SK-N-SH (cell line): ENCODE data around the gene ZNF296. TPM values are rescaled to one million over a fixed set of nuclear protein-coding genes. Genes with fewer than 3 reads are reported as not detected.
A peak's percentile ranks its signal among the peaks of the same experiment; 100 is the strongest.

Experiments used
- CTCF ChIA-PET: fragments of 300-600, 350-600 bp; formaldehyde crosslinking; extraction: SDS; loops from one replicate; lab custom pipeline; 2021; lab: Yijun Ruan, JAX
- POLR2A ChIA-PET: fragments of 350-600 bp; sonication (Branson Sonifier 250); formaldehyde crosslinking; extraction: SDS; loops from one replicate; lab custom pipeline; 2020; ENCODE audit warnings: antibody characterized with exemption, inconsistent platforms; lab: Yijun Ruan, JAX
- DNase-seq: peaks from one replicate; pipeline ENCODE4 v3.0.0; 2012
- H2AFZ ChIP-seq: fragments of 200-600 bp; sonication (generic); 2 replicates; pipeline ENCODE4 v1.8.1; 2016; ENCODE audit warnings: antibody characterized with exemption, mild to moderate bottlenecking, low read depth
- H3F3A ChIP-seq: fragments of 200-600 bp; sonication (generic); replicated peaks from 2 replicates; pipeline ENCODE3; 2016; ENCODE audit warnings: antibody characterized with exemption, mild to moderate bottlenecking; ENCODE audit not compliant: insufficient read depth
- H3K27ac ChIP-seq, 2 experiments: fragments of 200-500 bp in 1 of 2; fragments of 200-600 bp in 1 of 2; sonication (Bioruptor generic) in 1 of 2; sonication (generic), shearing (Covaris generic) in 1 of 2; 2 replicates each; pipeline versions ENCODE4 v1.5.1 to v1.6.1; 2014 to 2016; ENCODE audit warnings: low read depth in 2 of 2, inconsistent platforms in 1 of 2, low read length in 1 of 2, mild to moderate bottlenecking in 1 of 2, mixed read lengths in 1 of 2
- H3K27me3 ChIP-seq: fragments of 200-600 bp; sonication (generic), shearing (Covaris generic); 2 replicates; pipeline ENCODE4 v1.6.1; 2016; ENCODE audit warnings: mixed run types; ENCODE audit not compliant: insufficient read depth
- H3K36me3 ChIP-seq, 2 experiments: fragments of 200-500 bp in 1 of 2; fragments of 200-600 bp in 1 of 2; sonication (Bioruptor generic) in 1 of 2; sonication (generic) in 1 of 2; replicated peaks in 1 of 2; 2 replicates each; pipeline versions ENCODE3 to v1.5.1; 2014 to 2016; ENCODE audit warnings: low read length in 1 of 2, mild to moderate bottlenecking in 1 of 2; ENCODE audit not compliant: insufficient read depth in 2 of 2, control insufficient read depth in 1 of 2
- H3K4me1 ChIP-seq, 2 experiments: fragments of 200-500 bp in 1 of 2; fragments of 200-600 bp in 1 of 2; sonication (Bioruptor generic) in 1 of 2; sonication (generic), shearing (Covaris generic) in 1 of 2; 2 replicates each; pipeline versions ENCODE4 v1.5.1 to v1.6.1; 2014 to 2016; ENCODE audit warnings: low read depth in 1 of 2, low read length in 1 of 2, mixed run types in 1 of 2; ENCODE audit not compliant: insufficient read depth in 2 of 2, control insufficient read depth in 1 of 2
- H3K4me2 ChIP-seq: fragments of 200-600 bp; sonication (generic), shearing (Covaris generic); 2 replicates; pipeline ENCODE4 v1.6.1; 2017; ENCODE audit warnings: mixed run types
- H3K4me3 ChIP-seq, 2 experiments: fragments of 200-500 bp in 1 of 2; fragments of 200-600 bp in 1 of 2; sonication (Bioruptor generic) in 1 of 2; sonication (generic), shearing (Covaris generic) in 1 of 2; 2 replicates each; pipeline versions ENCODE4 v1.5.1 to v1.8.1; 2014 to 2016; ENCODE audit warnings: low read depth in 2 of 2, inconsistent platforms in 1 of 2, low read length in 1 of 2, mild to moderate bottlenecking in 1 of 2, mixed read lengths in 1 of 2, moderate library complexity in 1 of 2
- H3K79me2 ChIP-seq: fragments of 200-600 bp; sonication (generic); 2 replicates; pipeline ENCODE4 v1.8.1; 2017; ENCODE audit warnings: mild to moderate bottlenecking; ENCODE audit not compliant: insufficient read depth
- H3K9ac ChIP-seq: fragments of 200-600 bp; sonication (generic); 2 replicates; pipeline ENCODE4 v1.6.1; 2017; ENCODE audit warnings: mixed run types
- H3K9me2 ChIP-seq: fragments of 200-600 bp; sonication (generic); 2 replicates; pipeline ENCODE4 v1.6.1; 2017; ENCODE audit warnings: mixed run types
- H3K9me3 ChIP-seq: fragments of 200-600 bp; sonication (generic); 2 replicates; pipeline ENCODE4 v1.6.1; 2017; ENCODE audit warnings: mixed run types, mild to moderate bottlenecking, moderate library complexity
- H4K20me1 ChIP-seq: fragments of 200-600 bp; sonication (generic); 2 replicates; pipeline ENCODE4 v1.6.1; 2017; ENCODE audit warnings: mild to moderate bottlenecking, mixed run types; ENCODE audit not compliant: insufficient read depth
- CHD2 ChIP-seq: fragments of 150-350 bp; IDR thresholded peaks from 2 replicates; pipeline ENCODE4 v1.6.1; 2018; ENCODE audit warnings: low read length; ENCODE audit not compliant: partially characterized antibody
- CTCF ChIP-seq: fragments of 200-600 bp; sonication (generic); IDR thresholded peaks from 2 replicates; pipeline ENCODE4 v1.6.1; 2017; ENCODE audit warnings: antibody characterized with exemption, mild to moderate bottlenecking, moderate library complexity
- EP300 ChIP-seq, 2 experiments: IDR thresholded peaks; 2 replicates each; pipeline versions ENCODE4 v1.4.0 to v1.6.1; 2012; ENCODE audit warnings: borderline replicate concordance in 1 of 2, low read depth in 1 of 2, low read length in 1 of 2
- FOSL2 ChIP-seq: IDR thresholded peaks from 2 replicates; pipeline ENCODE4 v1.4.0; 2012; ENCODE audit warnings: low read depth, mild to moderate bottlenecking, moderate library complexity, borderline replicate concordance
- FOXJ3 ChIP-seq: sonication (generic); formaldehyde crosslinking; IDR thresholded peaks from 2 replicates; pipeline ENCODE4 v1.5.1; 2020; ENCODE audit warnings: mild to moderate bottlenecking, missing genetic modification reagents
- FOXM1 ChIP-seq: IDR thresholded peaks from 2 replicates; pipeline ENCODE4 v1.4.0; 2012; ENCODE audit warnings: low read depth, mild to moderate bottlenecking
- JUND ChIP-seq: IDR thresholded peaks from 2 replicates; pipeline ENCODE4 v1.4.0; 2012
- NRF1 ChIP-seq: IDR thresholded peaks from 2 replicates; pipeline ENCODE4 v1.6.1; 2012; ENCODE audit warnings: low read depth, mild to moderate bottlenecking, low read length
- PBX3 ChIP-seq: IDR thresholded peaks from 2 replicates; pipeline ENCODE4; 2012
- POLR2AphosphoS5 ChIP-seq: IDR thresholded peaks from 2 replicates; pipeline ENCODE4 v1.6.1; 2012; ENCODE audit warnings: low read depth, low read length
- RAD21 ChIP-seq: IDR thresholded peaks from 2 replicates; pipeline ENCODE4 v1.6.1; 2012; ENCODE audit warnings: mild to moderate bottlenecking, low read length
- REST ChIP-seq: IDR thresholded peaks from 2 replicates; pipeline ENCODE4 v1.6.1; 2012; ENCODE audit warnings: mild to moderate bottlenecking, low read depth, low read length, moderate library complexity
- SIN3A ChIP-seq: IDR thresholded peaks from 2 replicates; pipeline ENCODE4 v1.6.1; 2012; ENCODE audit warnings: low read depth, mild to moderate bottlenecking, low read length, moderate library complexity, borderline replicate concordance
- SMC3 ChIP-seq: IDR thresholded peaks from 2 replicates; pipeline ENCODE4 v1.6.1; 2012; ENCODE audit warnings: low read depth, low read length, improper control_type of control experiment
- TCF12 ChIP-seq: IDR thresholded peaks from 2 replicates; pipeline ENCODE4 v1.4.0; 2012
- TEAD4 ChIP-seq: IDR thresholded peaks from 2 replicates; pipeline ENCODE4 v1.4.0; 2012; ENCODE audit warnings: mild to moderate bottlenecking, borderline replicate concordance; ENCODE audit not compliant: insufficient read depth
- YY1 ChIP-seq: IDR thresholded peaks from 2 replicates; pipeline ENCODE4 v1.4.0; 2012; ENCODE audit warnings: low read depth, mild to moderate bottlenecking
- WGBS: methylation state at CpG from one replicate; pipeline ENCODE4 v1.1.6; 2017; ENCODE audit warnings: low lambda C conversion rate; 5-methylcytosine and 5-hydroxymethylcytosine counted together
- polyA plus RNA-seq, 3 experiments: library from polyadenylated mRNA; depleted of rRNA; stranded (reverse); fragments of >200 nt; gene quantifications; 2 replicates each; pipeline ENCODE4 v1.2.3, GENCODE V29; 2012

The ZNF296 gene
- polyA plus RNA-seq, 1 of the 3 experiments (the other 2 are of a cell fraction) = 0.21 TPM

- no peak overlapping the region for H2AFZ ChIP-seq
- H3F3A ChIP-seq = no peaks in the 10 kb centered on the region
- H3K27ac ChIP-seq = no peak overlapping the region
- peaks cover 0 to 9% of the 10 kb centered on the region in 2 experiments; a peak in 1 of 4 replicates for H3K4me1 ChIP-seq
- peaks cover 67% of the 10 kb centered on the region for H3K79me2 ChIP-seq
- H3K4me3 ChIP-seq = no peak overlapping the region
- 95% methylated on average over 5 of the region's 5 CpGs for WGBS
- no peaks in the 10 kb centered on the region for H3K9me3 ChIP-seq
- H3K4me2 ChIP-seq = no peak overlapping the region
- TF ChIP-seq REST = no peak
- no peak for TF ChIP-seq FOXM1
- TF ChIP-seq JUND = no peak
- TF ChIP-seq EP300 (IDR thresholded peaks at IDR 0.05; ENCODE audit: borderline replicate concordance in 1 of 2, low read depth in 1 of 2, low read length in 1 of 2) = no peak
- no peak for TF ChIP-seq POLR2AphosphoS5
- ChIA-PET POLR2A (no interaction called here), CTCF (no interaction called here)
- no peak overlapping the region for H3K9ac ChIP-seq
- no peaks in the 10 kb centered on the region for H3K9me2 ChIP-seq
- H3K36me3 ChIP-seq = peaks cover 3 to 11% of the 10 kb centered on the region in 2 experiments
- H3K27me3 ChIP-seq = no peaks in the 10 kb centered on the region
- H4K20me1 ChIP-seq = no peaks in the 10 kb centered on the region
- no peak for DNase-seq
These were observed 5.9 kb upstream of the ZNF296 start for GRCh38 chr19:45082170-45082569.

GRCh38 chr19:45079911-45080370 lies 3.7 kb upstream of the ZNF296 start:
- Histone ChIP-seq H3K9me2 (no peaks in the 10 kb centered on the region), H3K4me1 (peaks cover 0 to 9% of the 10 kb centered on the region in 2 experiments; a peak in 1 of 4 replicates), H3K27me3 (no peaks in the 10 kb centered on the region), H3F3A (peaks cover 4% of the 10 kb centered on the region), H3K4me2 (peak overlapping the region; percentile 98), H3K79me2 (peaks cover 53% of the 10 kb centered on the region), H4K20me1 (no peaks in the 10 kb centered on the region), H2AFZ (peak overlapping the region; percentile 96; the same call in 1 of the 2 replicates), H3K4me3 (peak overlapping the region; percentile 84 to 99), H3K9me3 (no peaks in the 10 kb centered on the region), H3K9ac (peak overlapping the region; percentile 97), H3K36me3 (peaks cover 0 to 8% of the 10 kb centered on the region in 2 experiments), H3K27ac (peak overlapping the region in 1 of 2 experiments; percentile 68; a peak in 2 of 4 replicates)
- ChIA-PET CTCF (interaction anchor here (1.0 to 1.9 kb wide), 3 partner anchors 11 to 178 kb away, joined by 3 to 5 read pairs (median 4); no protein-coding TSS in a partner anchor), POLR2A (interaction anchor here (0.7 to 2.1 kb wide), 4 partner anchors 12 to 388 kb away, joined by 3 to 19 read pairs (median 7); partner anchors contain the start of genes FOSB, PPP1R37 and TRAPPC6A)
- DNase-seq = no peak
- 10% methylated on average over 6 of the region's 6 CpGs for WGBS
- TF ChIP-seq TEAD4 = no peak
- TF ChIP-seq EP300 (IDR thresholded peaks at IDR 0.05; ENCODE audit: borderline replicate concordance in 1 of 2, low read depth in 1 of 2, low read length in 1 of 2) = no peak
- TF ChIP-seq TCF12 = no peak
- no peak for TF ChIP-seq CTCF
- TF ChIP-seq SIN3A = no peak
- no peak for TF ChIP-seq NRF1
- no peak for TF ChIP-seq CHD2
- no peak for TF ChIP-seq REST
- no peak for TF ChIP-seq PBX3
- TF ChIP-seq FOSL2 = no peak
- TF ChIP-seq FOXM1 = no peak
- no peak for TF ChIP-seq FOXJ3 (CRISPR knock-in tag)
- TF ChIP-seq SMC3 = no peak
- no peak for TF ChIP-seq YY1
- TF ChIP-seq RAD21 = no peak
